NCI-H526 treated with DMSO at 0.1 percent for 48 hours (cell line): ENCODE measurements around the gene NF2.

Source experiments
- DNase-seq: peaks from one replicate; lab custom pipeline; 2025; lab: John Stamatoyannopoulos, UW

The NF2 gene

GRCh38 chr22:29702931-29703501, 99.6 kb downstream of the NF2 start:
- peak; percentile 62 for DNase-seq

GRCh38 chr22:29703569-29704195, 100.2 kb downstream of the NF2 start:
- no peak for DNase-seq

DNA sequence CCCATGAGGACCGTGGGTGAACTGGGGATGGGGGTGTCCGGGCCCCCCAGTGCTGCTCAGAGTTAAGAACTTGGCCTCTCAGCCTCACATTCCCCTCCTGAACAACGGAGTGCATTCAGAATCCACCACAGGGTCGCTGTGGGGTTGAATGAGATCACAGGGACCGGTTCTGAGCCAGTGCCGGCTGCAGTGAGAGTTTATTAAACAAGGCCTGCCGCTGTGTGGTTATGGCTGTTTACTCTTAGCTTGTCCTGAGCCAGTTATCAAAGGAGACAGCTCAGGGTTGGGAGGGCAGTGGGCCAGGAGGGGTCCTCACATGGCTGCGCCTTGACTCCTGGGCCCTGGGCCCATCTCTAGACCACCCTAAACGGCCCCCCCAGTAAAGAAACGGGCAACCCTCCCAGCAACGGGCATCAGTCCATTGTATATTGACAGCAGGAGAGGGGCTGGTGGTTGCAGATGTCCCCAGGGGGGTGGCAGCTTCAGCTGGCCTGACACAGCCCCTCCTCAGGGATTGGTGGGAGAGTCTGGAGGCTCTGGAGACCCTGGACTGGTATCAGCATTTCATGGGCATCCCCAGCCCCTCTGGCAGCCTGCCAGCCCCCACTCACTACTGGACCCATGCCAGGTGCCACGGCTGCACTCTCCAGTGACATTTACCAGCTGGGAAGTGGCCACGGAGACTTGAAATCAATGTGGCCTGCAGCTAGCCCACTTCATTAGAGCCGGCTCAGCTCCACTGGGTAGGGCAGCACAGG, 101.3 kb downstream of the NF2 start:
- DNase-seq: no peak

GRCh38 chr22:29705651-29706050, 102.2 kb downstream of the NF2 start:
- DNase-seq: no peak

- no peak for DNase-seq
These were observed 103.1 kb downstream of the NF2 start for GRCh38 chr22:29706486-29706885.

DNA sequence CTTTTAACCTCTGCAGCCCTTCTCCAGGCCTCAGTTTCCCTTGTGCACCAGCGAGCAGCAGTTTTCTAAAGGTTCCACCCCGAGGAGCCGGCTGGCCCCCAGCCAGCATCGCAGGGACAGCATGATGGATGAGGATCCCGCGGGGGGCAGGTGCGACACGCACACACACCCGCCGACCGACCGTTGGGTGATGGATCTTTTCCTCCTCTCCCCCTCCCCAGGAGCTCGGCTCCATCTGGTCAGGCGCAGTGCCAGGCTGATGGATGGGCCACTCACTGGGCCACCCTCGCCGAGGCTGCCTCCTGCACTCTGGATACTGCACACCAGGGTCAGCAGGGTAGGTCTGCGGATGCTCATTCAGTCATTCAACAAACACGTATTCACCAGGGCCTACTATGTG, 103.6 kb downstream of the NF2 start:
- no peak for DNase-seq

DNA sequence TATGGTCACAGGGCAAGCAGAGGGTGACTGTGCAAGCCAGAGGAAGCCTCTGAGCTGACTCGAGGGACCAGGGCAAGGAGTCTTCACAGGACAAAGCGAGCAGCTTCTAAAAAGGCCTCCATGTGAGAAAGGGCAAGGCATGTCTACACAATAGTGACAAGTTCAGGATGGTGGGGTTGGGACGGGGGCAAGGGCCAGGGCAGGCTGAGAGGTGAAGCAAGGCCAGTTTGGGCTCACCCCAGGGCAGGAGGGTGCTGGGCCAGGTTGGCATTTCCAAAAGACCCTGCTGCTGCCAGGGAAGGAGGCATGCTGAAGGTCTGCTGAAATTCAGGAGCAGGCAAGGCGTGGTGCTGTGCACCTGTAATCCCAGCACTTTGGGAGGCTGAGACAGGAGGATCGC, 104.0 kb downstream of the NF2 start:
- DNase-seq: no peak

DNA sequence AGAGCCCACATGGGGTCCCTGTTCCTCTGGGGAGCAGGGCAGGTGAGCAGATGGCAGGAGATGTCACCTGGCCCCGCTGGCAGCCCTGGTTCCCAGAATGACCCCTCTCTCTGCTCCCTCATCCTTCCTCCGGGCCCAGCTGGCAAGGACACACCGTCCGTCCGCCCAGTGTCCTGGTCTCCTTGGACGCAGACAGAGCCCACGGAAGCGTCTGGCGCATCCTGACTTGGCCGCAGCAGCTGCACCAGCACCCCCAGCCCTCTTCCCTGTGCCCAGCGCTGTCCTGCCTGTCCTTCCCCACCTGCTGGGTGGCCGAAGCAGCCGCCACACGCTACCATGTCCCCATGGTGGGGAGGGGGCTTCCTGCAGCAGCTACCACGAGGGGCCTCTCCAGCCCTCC, 106.8 kb downstream of the NF2 start:
- DNase-seq: no peak

DNA sequence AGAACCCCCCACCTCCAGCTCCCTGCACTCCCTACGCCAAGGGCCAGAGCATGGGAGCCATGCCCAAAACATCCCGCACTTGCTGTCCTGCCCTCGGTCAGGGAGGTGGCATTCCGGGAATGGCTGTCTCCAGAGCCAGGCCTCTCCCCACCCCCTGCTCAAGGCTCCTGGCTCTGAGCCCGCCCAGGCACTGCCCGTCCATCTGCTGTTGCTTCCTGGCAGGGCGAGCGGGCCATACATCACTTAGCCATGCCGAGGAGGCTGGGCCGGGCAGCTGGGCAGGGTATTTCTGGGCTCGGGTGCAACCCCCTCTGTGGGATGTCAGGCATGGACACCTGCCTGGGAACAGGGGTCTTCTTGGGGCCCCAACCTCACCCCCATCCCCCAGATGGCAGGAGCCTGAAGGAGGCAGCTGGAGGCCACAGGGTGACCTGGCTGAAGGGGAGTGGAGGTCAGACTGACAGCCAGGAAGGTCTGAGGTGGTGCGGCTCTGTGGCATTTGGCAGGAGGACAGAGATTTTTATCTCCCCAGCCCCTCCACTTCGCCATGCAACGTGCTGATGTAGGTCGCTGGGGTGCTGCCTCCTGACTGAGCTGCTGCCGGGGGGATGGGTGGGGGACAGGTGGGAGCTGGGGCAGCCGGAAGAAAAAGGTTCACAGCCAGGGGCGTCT, 107.6 kb downstream of the NF2 start:
- DNase-seq: no peak

GRCh38 chr22:29712119-29712518, 108.7 kb downstream of the NF2 start:
- DNase-seq: no peak

DNA sequence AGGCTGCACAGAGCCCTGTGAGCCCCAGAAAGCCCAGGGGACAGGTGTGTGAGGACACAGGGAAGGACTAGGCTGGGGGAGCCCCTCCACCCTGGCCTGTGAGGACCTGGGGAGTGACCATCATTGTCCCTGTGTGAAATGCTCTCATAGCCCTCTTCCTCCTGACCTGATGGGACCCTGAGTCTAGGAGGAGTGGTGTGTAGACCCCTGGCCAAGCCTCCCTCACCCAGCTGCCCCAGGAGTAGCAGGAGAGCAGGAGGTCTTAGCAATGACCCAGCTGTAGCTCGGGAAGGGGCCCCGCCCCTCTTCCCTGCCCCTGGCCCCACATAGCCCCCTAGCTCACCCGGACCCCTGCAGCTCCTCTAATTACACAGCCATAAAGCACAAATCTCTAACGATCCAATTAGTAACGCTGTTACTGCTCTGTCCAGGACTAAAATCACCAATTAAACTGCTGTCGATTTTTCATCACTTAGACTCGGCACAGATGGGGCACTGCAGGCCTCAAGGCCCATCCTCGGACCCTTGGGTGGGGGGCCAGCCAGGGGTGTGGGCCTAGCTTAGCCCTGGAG, 109.8 kb downstream of the NF2 start:
- no peak for DNase-seq

DNA sequence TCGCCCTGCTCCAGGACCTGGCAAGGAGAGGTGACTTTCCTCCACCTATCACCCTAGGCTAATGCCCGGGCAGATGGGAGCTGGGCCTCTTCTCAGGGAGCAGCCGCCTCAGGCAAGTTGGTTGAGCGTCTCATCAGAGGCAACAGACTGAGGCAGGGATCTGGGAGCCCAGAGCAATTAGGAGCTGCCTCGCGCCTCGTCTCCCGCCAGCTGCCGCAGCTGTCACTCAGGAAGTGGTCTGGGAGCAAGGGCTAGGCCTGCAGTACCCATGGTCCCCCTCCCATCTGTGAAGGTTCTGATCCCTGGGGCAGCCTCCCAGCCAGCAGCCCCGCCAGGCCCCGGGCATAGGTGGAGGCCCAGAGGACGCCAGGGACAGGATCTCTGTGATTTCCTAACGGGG, 111.8 kb downstream of the NF2 start:
- peak; percentile 15 for DNase-seq

GRCh38 chr22:29715705-29716104, 112.3 kb downstream of the NF2 start:
- DNase-seq: no peak

- DNase-seq: no peak
These were observed 113.5 kb downstream of the NF2 start for GRCh38 chr22:29716814-29717545.

GRCh38 chr22:29717789-29718188, 114.4 kb downstream of the NF2 start:
- DNase-seq: no peak

DNA sequence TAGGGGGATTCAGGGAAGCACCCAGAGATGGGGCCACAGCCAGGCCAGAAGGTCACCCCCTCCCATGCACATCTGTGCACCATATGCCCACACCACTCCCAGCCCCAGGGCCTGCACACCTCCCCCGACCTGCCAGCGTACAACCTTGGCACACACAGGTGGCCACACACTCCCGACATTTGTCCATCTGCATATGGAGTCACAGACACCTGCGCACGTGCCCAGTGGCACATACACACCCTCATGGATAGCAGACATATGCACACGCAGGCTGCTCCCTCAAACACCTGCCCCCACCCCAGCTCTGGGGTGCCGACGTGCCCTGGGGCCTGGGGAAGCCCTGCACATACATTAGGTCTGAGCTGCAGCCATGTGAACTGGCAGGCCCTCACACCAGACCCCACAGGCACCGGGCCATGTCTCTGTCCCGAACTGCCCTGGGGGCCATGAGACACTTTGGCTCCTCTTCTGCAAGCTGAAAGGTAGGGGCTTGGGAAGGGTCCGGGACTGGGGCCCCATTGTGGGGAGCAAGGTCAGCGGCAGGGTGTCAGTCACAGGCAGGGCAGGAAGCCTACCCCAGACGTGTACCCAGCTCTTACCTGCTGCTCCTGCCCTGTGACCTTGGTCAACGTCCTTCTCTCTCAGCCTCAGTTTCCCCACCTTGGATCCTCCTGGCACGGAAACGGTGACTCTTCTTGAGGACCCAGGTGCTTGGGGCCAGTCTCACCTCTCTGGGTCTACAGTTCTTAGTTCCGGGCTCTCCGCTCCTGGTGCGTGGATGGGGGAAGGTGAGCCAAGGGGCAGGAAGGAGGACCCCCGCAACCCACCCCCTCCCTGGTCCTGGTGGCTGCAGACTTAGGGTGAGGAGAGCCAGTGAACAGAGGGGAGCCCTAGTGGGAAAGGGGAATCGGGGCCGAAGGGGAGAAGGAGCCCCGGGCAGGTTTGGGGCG, 115.8 kb downstream of the NF2 start:
- no peak for DNase-seq

DNA sequence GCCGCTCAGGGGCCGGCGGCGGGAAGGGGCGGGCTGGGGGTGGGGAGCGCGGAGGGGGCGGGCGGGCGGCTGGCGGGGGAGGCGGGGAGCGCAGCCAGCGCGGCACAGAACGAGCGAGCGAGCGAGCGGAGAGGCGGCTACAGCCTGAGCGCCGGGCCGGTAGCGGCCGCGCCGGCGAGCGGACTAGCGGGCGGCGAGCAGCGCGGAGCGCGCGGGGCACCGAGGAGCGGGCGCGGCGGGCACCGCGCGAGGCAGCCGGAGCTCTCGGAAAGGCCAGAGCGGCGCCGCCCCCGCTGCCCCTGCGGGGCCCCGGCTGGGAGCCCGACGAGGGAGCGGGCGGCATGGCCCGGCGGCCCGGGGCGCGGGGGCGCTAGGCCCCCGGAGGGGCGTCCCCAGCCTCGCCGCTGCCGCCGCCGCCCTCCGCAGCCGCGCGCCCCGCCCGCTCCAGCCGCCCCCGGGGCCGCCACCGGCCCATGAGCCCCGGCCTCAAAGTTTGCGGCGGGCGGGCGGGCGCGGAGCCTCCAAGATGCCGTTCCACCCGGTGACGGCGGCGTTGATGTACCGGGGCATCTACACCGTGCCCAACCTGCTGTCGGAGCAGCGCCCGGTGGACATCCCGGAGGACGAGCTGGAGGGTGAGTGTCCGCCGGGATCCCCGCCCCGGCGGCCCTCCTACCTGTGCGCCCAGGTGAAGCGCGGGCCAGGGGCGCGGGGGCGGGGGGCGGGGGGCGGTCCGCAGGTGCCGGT, 116.6 kb downstream of the NF2 start, which contains the start of gene CABP7:
CABP7 (plus strand) TSS at position 105 of the 747 bp plus-strand sequence; CDS start at position 527, 422 bp downstream.
- no peak for DNase-seq

DNA sequence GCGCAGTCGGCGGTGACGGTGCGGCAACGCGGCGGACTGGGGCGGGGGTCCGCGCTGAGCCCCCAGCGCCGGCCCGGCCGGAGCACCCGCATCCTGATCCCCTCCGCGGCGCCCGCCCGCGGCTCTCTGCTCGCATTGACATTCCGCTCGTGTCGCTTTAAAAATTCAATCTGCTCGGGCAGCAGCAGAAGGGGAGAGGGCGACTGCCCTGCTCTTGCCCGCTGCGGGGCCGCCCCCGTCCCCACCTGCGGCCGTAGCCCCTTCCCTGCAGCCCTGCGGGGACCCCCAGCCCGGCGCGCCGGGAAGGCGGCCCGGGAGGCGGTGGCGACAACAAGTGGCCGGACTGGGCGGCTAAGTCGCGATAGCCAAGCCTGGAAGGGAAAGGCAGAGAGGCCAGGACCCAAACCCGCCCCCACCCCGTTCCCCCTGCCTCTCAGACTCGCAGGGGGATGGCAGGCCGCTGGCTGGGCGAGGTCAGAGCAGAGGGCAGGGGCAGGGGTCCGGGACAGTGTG, 117.4 kb downstream of the NF2 start:
- no peak for DNase-seq

DNA sequence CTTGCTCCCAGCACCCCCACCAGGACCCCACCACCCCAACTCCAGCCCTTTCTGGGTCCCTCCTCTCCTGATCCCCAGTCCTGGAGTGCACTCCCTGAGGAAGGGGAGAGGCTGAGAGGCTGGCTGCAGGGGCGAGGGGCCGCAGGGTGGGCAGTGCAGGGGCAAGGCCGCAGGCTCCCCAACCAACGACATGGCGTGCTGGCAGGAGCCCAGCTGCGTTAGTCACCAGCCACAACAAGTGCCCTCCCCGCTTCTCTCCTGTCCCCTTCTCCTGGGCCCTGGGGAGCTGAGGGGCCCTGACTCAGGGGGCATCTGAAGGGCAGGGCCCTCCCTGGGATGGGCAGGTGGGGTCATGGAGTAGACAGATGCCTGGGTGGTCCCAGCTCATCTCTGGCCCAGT, 118.7 kb downstream of the NF2 start:
- no peak for DNase-seq

DNA sequence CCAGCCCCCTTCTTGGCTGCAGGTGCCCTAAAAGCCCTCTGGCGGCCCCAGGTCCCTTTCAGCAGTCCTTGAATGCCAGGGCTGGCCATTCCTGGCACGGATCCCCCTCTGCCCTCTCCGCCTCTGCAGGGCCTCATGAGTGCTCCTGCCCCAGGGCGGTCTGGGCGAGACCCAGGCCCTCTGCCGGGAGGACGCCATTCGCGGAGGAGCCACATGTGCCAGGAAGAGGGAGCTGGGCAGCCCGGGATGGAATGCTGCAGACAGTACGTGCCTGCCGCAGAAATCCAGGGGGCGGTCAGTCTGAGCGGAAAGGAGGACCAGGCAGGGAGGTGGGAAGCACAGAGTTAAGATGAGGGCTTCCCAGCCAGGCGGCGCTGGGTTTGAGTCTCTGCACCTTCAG, 119.2 kb downstream of the NF2 start:
- DNase-seq: no peak
